GM15510 (cell line): ENCODE measurements around the gene GDI2.

Experiments used
- POLR2A ChIP-seq: IDR thresholded peaks from 3 replicates; pipeline ENCODE4 v1.6.1; 2011; ENCODE audit warnings: borderline replicate concordance; ENCODE audit not compliant: insufficient read length; ENCODE audit errors: extremely low read depth

GDI2 gene

DNA sequence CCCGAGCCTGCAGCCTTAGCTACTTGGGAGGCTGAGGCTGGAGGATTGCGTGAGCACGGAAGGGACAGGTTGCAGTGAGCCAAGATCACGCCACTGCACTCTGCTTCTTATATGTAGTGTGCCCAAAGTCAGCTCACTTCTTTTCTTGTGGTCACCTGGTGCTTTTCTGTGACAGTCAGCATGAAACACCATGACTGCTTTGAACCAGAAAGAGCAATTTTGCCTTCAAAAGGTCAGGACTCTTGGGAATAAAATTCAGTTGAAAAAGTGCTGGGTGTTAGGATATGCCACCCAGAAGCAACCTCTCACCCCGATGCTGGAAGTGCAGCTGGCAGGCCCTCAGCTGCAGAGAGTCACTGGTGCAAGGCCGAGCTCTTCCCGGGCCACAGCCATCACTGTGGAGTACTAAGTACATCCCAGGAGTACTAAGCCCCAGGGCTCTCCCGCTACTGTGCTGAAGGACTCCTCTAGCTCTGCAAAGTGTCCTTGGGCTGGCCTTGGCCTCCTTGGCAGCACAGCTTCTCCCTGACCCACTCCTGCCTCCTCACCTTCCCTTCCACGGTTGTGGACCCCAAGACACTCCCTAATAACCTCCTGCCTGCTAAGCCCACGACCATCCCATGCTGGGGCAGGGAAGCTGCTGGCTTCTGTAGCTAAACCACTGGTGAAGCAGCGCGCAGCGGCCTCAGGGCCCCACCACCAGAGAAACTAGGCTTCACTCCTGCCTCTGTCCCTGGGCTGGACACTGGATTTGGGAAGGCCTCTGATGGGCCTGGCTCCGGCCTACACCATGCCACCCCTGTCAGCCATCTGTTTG lies 17.6 kb upstream of the GDI2 start:
- TF ChIP-seq POLR2A, result no peak

DNA sequence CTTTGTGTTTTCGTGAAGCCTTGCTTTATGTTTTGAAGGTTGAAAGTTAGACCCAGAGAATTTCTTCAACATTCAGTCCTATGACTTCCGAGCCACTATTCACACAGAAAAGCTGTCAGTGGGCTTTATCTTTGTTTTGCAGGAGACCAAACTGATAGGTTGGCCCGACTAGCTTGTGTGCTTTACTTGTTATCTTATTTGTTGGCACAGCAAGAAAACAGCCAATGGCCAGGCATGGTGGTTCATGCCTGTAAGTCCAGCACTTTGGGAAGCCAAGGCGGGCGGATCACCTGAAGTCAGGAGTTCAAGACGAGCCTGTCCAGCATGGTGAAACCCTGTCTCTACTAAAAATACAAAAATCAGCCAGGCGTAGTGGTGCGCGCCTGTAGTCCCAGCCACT lies 16.0 kb upstream of the GDI2 start:
- TF ChIP-seq POLR2A, result no peak

DNA sequence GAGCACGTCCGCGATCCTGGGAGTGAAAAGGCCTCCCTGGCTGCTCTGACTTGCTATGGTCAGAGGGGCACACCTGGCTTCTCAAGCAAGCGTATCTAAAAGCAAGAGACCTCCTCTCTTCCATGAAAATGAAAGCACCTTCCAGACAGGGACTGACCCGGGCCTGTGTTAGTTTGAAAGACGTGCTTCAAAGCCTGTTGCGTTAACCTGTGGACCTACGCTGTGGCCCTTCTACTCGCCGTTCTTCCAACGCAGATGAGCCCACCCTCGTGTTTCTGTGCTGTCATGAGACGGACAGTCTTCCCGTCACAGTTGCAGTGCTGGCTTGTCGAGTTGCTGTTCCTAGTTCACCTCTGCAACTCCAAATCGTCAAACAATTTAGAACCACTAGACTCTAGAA lies 15.5 kb upstream of the GDI2 start:
- no peak for TF ChIP-seq POLR2A

DNA sequence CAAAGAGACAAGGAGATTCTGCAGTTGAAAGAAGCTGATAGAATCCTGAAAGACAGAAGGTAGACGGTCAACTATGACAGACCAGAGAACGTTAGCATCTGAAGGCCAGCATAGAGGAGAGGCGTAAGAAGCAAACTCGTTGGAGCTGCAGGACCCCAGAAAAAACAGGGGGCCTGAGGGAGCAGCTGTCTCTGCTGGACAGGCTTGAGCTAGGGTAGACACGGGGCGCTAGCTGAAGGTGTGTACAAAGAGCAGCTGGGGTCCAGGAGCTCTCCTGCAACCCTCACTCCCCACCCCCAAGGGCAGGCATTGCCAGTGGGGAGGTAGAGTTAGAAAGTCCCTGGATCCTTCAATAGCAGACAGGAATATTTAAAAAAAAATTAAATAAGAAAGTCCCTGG lies 14.6 kb upstream of the GDI2 start:
- no peak for TF ChIP-seq POLR2A

DNA sequence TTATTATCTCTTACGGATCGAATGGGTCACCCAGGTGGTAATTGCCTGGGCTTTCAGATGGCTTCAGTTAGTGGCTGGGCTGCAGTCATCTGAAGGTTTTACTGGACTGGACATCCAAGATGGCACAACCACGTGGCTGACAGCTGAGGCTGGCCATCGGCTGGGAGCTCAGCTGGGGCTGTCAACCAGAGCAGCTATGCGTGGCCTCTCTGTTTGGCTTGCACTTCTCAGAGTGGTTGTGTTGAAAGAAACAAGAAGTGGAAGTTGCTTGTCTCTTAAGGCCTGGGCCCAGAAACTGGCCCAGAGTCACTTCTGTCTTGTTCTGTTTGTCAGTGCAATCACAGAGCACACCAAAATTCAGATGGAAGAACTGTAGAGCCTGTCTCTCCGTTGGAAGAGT lies 5.7 kb upstream of the GDI2 start:
- no peak for TF ChIP-seq POLR2A

DNA sequence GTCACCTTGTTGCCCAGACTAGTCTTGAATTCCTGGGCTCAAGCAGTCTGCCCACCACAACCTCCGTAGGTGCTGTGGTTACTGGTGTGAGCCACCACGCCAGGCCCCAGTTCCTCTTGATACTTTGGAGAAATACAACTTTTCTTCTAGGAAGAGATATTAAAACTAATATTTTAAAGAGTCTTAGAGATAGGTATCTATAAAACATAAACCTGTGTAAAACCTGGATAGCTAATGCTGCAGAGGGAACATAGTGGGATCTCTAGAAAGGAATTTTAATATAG lies 4.8 kb upstream of the GDI2 start:
- TF ChIP-seq POLR2A, result no peak

DNA sequence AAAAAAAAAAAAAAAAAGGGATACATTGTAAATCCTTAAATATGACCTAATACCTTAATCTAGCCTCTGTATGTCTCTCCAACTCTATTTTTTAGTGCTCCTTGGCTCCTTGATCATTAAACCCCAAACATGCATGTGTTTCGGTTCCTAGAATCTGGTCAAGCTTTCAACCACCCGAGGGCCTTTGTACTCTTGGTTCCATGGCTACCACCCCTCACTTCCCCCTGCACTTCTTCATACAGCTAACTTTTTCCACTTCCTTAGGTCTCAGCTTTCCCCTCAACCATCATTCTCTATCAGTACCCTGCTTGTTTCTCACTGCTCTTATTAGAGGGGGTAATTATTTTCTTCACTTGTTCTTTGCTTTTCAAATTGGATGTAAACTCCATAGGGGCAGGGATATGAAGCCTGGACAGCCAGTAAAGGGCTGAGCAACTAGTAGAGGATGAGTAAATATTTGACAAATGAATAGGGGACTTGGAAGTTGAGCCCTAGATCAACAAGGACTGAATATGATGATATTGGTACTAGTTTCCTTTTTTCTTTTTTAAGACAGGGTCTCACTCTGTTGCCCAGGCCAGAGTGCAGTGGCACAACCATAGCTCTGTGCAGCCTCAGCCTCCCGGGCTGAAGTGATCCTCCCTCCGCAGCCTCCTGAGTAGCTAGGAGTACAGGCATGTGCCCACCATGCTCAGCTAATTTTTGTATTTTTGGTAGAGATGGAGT lies 4.3 kb upstream of the GDI2 start:
- TF ChIP-seq POLR2A, result no peak

DNA sequence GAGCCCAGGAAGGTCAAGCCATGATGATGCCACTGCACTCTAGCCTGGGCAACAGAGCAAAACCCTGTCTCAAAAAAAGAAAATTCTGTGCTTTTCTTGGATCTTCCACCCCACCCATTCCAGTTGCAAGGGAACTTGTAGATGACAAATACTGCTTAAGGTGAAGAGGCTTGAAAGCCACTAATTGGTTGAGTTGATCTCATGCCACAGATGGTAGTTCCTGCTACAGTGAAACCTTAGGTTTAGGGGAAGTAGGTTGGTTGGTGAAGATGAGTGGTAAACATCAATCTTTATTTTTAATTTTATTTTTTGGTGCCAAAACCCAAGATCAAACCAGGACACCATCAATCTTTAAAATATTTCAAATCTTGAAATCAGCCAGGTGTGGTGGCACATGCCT lies 2.9 kb upstream of the GDI2 start:
- TF ChIP-seq POLR2A, result no peak

DNA sequence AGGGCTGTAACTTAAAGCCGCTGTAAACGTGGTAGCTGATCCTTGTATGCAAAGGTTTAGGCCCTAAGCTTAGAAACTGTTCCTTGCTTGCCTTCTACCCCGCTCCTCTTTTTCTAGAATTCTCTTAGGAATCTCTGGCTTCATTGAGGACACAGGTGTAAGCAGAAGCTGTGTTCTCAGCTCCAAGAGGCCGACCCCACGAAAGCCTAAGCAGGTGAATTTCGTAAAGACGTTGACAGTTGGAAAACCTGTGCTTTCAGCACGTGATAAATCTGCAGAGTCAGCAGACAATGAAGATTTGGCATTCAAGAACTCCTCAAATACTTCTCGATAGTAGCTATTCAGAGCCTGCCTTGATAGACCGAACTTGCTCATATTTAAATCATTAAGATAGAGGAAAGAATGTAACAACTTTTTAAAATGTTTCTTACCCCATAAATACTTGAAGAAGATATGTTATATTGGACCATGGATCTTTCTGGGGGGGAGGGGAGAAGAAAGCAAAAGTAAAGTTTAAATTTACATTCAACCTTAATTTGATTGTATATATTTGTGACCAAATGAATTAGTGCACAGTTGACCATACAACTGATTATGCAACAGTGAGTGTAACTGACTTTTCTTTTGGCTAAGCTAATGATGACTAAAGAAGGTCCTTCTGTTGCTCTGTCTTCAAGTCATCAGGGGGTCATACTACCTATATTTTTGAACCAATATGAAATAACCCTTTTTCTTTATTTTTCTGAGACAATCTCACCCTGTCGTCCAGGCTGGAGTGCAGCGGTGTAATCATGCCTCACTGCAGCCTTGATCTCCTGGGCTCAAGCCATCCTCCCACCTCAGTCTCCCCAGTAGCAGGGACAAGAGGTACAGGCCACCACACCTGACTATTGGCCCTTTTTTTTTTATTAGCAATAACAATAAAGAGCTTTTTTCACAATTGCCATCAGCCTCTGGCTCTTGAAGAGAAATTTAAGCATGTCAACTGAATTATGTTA lies 1.2 kb upstream of the GDI2 start:
- TF ChIP-seq POLR2A, result no peak

DNA sequence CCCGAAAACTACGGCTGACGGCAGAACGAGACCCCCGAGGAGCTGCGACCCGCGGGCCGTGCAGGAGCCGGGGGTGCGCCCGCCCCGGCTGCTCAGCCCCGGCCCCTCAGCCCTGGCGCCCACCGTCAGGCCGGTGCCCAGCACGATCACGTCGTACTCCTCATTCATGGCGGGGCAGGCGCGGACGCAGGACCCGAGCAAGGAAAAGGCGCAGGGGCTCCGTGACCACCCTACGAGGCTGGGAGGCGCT lies 218 bp downstream of the GDI2 start:
- TF ChIP-seq POLR2A, result no peak

DNA sequence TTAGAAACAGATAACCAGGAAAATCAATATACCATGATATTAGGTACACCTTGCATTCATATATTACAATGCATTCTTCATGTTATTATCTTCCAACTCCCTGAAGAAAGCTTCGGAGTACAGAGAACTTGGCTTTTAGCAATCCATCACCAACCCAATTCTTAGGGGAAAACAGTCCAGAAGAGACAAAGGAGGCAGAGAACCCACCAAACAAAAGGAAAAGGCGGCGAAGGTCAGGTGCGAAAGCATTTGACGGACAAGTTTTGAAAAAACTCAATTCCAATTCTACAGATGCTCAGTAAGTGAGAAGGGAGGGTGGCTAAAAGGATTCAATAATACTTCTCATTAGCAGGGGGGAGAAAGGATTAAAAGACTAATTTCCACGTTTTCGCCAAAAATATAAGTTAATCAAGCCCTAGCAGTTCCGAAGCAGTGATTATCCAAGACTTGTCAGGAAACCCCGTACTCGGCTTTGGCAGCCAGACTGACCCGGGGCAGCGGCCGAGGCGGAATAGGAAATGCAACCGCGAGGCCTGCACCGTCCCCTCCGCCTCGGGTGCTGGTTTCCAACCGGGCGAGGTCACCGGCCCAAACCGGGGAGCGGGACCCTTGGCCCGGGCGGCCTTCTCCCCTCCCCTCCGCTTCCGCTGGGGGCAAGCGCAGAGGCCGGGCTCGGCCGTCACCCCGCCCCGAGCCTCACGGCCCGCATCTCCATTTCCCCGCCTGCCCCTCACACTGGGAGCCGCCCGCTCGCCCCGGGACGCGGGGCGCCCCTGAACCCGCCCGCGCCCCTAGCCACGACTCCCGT lies 747 bp downstream of the GDI2 start:
- TF ChIP-seq POLR2A, result no peak

DNA sequence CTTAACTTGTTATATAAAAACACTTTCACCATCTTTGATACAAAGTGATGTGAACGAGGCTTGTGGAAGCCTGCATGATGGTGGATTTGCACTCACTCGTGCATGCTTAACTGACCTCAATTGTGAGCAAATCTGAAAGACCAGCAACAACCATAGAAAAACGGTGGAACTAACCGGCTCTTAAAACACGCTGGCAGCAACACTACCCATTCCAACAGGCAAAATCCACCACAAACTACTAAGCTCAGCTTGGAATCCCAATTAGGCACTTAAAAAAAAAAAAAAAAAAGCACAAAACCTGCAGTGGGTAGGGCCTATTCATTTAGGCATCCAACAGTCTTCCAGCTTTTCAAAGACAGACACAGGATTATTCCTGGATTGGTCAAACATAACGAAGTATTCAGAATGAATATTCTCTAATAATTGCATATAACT lies 1.8 kb downstream of the GDI2 start:
- TF ChIP-seq POLR2A, result no peak

DNA sequence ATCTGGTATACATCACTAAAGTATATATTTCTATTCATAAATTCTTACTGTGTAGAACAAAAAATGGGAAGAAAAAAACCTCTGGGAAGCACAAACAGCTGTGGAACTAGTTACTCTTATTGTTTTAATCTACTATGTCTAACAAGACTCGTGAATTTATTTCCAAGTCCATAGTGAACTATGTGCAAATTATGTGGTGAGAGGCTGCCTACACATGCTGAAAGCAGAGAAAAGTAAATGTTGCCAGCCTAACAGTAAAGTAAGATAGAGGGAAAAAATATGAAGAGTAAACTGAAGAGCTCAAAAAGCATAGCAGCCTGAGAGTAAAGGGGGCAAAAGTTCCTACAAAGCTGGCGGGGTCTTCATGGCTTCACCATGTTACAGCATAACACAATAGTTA lies 3.0 kb downstream of the GDI2 start:
- TF ChIP-seq POLR2A, result no peak

DNA sequence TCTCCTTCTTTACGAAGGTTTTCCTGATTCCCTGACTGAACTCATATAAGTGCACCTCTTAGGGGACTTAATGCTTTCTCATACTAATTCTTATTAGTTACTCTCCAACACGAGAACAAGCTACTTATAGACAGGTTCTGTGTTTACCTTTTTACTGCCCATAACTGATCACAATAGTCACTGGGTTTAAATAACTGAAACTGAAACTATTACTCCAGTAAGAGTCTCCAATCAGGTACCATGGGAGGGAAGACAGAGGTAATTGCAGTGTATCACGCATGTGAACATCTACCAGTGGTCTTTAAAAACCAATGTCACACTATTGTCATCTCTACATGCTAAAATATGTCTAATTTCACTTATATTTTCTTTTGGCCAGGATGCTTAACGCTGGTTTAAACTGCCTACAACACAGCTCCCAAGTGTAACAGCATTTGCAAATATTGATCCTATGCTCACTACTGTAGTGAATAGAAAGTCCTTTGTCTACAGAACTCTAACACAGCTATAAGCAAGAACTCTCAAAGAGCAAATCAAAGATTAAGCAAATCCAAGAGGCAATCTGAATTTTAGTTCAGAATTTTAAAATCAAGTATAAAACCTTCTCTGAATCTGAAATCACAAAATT lies 3.6 kb downstream of the GDI2 start:
- TF ChIP-seq POLR2A, result no peak
